Karpas-422 (cell line): Measurements from ENCODE around the gene ST6GAL1. TPM values are rescaled to one million over a fixed set of nuclear protein-coding genes. Genes with fewer than 3 reads are reported as not detected.

Experiments
- DNase-seq: peaks from one replicate; pipeline ENCODE4 v3.0.0-alpha.2; 2015
- H2AFZ ChIP-seq: fragments of 200-600 bp; sonication (generic); 2 replicates; pipeline ENCODE4 v1.6.1; 2014; ENCODE audit warnings: antibody characterized with exemption, low read length, mixed read lengths
- H3K27ac ChIP-seq: fragments of 200-600 bp; sonication (generic); 2 replicates; pipeline ENCODE4 v1.5.1; 2014; ENCODE audit warnings: mild to moderate bottlenecking, low read length, moderate library complexity
- H3K27me3 ChIP-seq: fragments of 200-600 bp; sonication (generic); 2 replicates; pipeline ENCODE4 v1.6.1; 2014; ENCODE audit warnings: low read length, mixed read lengths
- H3K36me3 ChIP-seq: fragments of 200-600 bp; sonication (generic); 2 replicates; pipeline ENCODE4 v1.6.1; 2014; ENCODE audit warnings: low read length, mixed read lengths; ENCODE audit not compliant: insufficient read depth
- H3K4me1 ChIP-seq: fragments of 200-600 bp; sonication (generic); 2 replicates; pipeline ENCODE4 v1.6.1; 2014; ENCODE audit warnings: mild to moderate bottlenecking, low read length, mixed read lengths
- H3K4me2 ChIP-seq: fragments of 200-600 bp; sonication (generic); 2 replicates; pipeline ENCODE4 v1.6.1; 2014; ENCODE audit warnings: low read length, low read depth, mild to moderate bottlenecking; ENCODE audit not compliant: poor library complexity, severe bottlenecking
- H3K4me3 ChIP-seq: fragments of 200-600 bp; sonication (generic); 2 replicates; pipeline ENCODE4 v1.5.1; 2014; ENCODE audit warnings: mild to moderate bottlenecking, antibody characterized with exemption, low read length, mixed read lengths
- H3K79me2 ChIP-seq: fragments of 200-600 bp; sonication (generic); 2 replicates; pipeline ENCODE4 v1.6.1; 2014; ENCODE audit warnings: mild to moderate bottlenecking, low read length, mixed read lengths
- H3K9ac ChIP-seq: fragments of 200-600 bp; sonication (generic); 2 replicates; pipeline ENCODE4 v1.6.0; 2014; ENCODE audit warnings: low read length
- H3K9me2 ChIP-seq: fragments of 200-600 bp; sonication (generic), shearing (Covaris generic); replicated peaks from 2 replicates; pipeline ENCODE4 v1.6.0; 2014; ENCODE audit warnings: mild to moderate bottlenecking, low read length, moderate library complexity; ENCODE audit not compliant: insufficient read depth
- H3K9me3 ChIP-seq: fragments of 300-700, 200-600 bp; sonication (generic); 2 replicates; pipeline ENCODE4 v1.6.1; 2014; ENCODE audit warnings: low read length, mixed read lengths
- H4K20me1 ChIP-seq: fragments of 200-600 bp; sonication (generic); 2 replicates; pipeline ENCODE4 v1.6.1; 2014; ENCODE audit warnings: mild to moderate bottlenecking, antibody characterized with exemption, low read length, low read depth; ENCODE audit not compliant: insufficient read depth
- total RNA-seq: library from RNA; depleted of rRNA; stranded (reverse); fragments of >200 nt; shearing (Covaris generic); gene quantifications from 2 replicates; pipeline ENCODE4 v1.2.3, GENCODE V29; 2014; ENCODE audit warnings: low replicate concordance

ST6GAL1 gene
- total RNA-seq, 1 experiment from 2014 or later, result 416 TPM

DNA sequence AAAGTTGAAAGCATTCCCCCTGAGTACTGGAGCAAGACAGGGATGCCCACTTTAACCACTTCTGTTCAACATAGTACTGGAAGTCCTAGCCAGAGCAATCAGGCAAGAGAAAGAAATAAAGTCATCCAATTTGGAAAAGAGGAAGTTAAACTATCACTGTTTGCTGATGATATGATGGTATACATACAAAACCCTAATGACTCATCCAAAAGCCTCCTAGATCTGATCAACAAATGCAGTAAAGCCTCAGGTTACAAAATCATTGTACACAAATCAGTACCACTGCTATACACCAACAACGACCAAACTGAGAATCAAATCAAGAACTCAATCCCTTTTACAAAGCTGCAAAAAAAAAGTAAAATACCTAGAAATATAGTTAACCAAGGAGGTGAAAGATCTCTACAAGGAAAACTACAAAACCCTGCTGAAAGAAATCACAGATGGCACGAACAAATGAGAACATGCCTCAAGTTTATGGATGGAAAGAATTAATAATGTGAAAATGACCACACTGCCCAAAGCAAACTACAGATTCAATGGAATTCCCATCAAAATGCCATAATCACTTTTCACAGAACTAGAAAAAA, 168.7 kb downstream of the ST6GAL1 start:
- Histone ChIP-seq H3K27me3 (no peaks in the 10 kb centered on the region), H3K4me1 (peaks cover 29% of the 10 kb centered on the region), H3K36me3 (peaks cover 9% of the 10 kb centered on the region), H3K4me3 (no peak overlapping the region), H3K9me3 (no peaks in the 10 kb centered on the region), H3K79me2 (peaks cover 5% of the 10 kb centered on the region; the same call in 1 of the 2 replicates), H3K27ac (no peak overlapping the region), H3K4me2 (no peak overlapping the region), H3K9me2 (no peaks in the 10 kb centered on the region), H3K9ac (no peak overlapping the region), H2AFZ (no peak overlapping the region), H4K20me1 (no peaks in the 10 kb centered on the region)
- no peak for DNase-seq

DNA sequence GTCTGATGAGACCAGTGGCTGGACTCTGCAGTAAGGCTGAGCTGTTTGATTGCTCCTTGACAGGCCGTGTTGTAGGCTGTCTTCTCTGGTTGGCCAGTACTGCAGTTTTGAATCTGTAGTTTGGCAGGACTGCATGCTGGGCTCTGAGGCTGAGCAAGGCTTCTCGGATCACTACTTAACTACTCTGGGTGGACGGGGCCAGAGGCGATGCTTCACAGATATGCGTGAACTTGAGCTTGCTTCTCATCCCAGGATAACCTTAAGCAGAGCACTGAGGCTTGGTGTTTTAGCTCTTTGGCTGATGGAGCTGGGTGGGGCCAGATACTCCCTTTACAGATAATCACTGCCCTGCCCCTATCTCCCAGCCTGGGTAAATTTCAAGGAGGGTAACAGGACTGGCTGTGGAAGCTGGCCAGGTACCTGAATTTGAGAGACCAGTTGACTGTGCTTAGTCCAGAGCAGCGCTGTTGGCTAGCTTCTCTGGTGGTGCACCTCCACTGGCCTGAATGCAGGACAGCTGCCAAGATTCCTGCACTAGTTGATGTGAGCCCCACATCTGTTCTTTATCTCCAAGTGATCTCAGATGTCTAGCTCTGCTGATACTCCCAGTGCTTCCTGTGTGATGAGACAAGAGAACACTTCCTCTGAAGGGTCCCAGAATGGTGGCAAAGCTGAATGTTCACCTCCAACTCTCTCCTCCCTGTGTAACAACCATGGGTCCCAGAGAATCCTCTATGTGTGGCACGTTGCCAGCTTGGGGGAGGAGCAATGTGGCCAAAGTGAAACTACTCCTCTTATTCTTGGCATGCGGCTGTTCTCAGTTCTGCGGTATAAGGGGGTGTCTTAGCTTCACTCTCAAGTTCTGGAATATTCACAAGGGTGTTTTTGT, 171.1 kb downstream of the ST6GAL1 start:
- DNase-seq, result peak; percentile 82
- Histone ChIP-seq H3K9me3 (no peaks in the 10 kb centered on the region), H3K9ac (peak overlapping the region; percentile 62), H3K4me1 (peaks cover 35% of the 10 kb centered on the region), H2AFZ (peak overlapping the region; percentile 57), H3K9me2 (no peaks in the 10 kb centered on the region), H4K20me1 (no peaks in the 10 kb centered on the region), H3K4me3 (peak overlapping the region; percentile 57), H3K4me2 (peak overlapping the region; percentile 77), H3K79me2 (peaks cover 5% of the 10 kb centered on the region; the same call in 1 of the 2 replicates), H3K36me3 (no peaks in the 10 kb centered on the region), H3K27me3 (no peaks in the 10 kb centered on the region), H3K27ac (peak overlapping the region; percentile 81)

DNA sequence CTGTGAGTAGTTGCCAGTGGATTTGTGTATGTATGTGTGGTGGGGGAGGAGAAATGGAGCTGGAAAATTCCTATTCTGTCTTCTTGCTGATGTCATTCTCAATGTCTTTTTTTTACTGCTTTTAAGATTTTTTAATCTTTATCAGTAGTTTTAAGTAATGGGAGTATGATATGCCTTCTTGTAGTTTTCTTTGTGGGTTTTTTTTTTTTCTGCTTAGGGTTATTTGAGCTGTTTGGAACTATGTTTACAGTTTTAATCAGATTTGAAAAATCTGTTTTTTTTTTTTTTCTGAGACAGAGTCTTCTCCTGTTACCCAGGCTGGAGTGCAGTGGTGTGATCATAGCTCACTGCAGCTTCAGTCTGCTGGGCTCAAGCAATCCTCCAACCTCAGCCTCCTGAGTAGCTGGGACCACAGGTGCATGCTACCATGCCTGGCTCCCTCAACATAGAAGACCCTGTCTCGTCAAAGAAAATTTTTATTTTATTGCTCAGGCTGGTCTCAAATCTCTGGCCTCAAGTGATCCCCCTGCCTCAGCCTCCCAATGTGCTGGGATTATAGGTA, 171.8 kb downstream of the ST6GAL1 start:
- peaks cover 5% of the 10 kb centered on the region; the same call in 1 of the 2 replicates for H3K79me2 ChIP-seq
- DNase-seq, result no peak
- peak overlapping the region; percentile 62 for H3K9ac ChIP-seq
- H2AFZ ChIP-seq, result peak overlapping the region; percentile 57
- peaks cover 35% of the 10 kb centered on the region for H3K4me1 ChIP-seq
- no peaks in the 10 kb centered on the region for H3K27me3 ChIP-seq
- no peaks in the 10 kb centered on the region for H3K9me3 ChIP-seq
- H3K27ac ChIP-seq, result peak overlapping the region; percentile 81
- H3K4me3 ChIP-seq, result peak overlapping the region; percentile 57
- no peaks in the 10 kb centered on the region for H4K20me1 ChIP-seq
- H3K36me3 ChIP-seq, result no peaks in the 10 kb centered on the region
- no peaks in the 10 kb centered on the region for H3K9me2 ChIP-seq
- peak overlapping the region; percentile 77 for H3K4me2 ChIP-seq

GRCh38 chr3:187103251-187103650, 172.9 kb downstream of the ST6GAL1 start:
- no peaks in the 10 kb centered on the region for H3K9me2 ChIP-seq

DNA sequence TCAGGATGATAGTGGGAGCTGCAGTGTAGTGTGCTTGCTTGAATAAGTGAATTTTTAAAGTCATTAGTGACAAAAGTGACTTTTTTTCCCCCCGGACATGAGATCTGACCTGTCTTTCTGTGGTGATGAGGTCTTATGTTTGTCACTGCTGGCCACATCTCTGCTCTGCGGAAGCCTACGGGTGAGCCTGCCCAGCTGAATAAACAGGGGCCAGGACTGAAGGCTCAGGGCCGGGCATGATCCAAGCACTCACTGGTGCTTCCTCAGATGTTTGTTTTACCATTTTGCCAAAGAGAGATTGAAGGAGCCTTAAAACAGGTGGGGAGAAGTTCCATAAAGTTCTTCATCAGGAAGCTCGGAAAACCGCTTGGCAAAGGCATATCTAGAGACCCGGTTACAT, 174.0 kb downstream of the ST6GAL1 start:
- DNase-seq, result no peak
- Histone ChIP-seq H3K36me3 (no peaks in the 10 kb centered on the region), H3K4me1 (peaks cover 31% of the 10 kb centered on the region), H2AFZ (no peak overlapping the region), H3K79me2 (peaks cover 5% of the 10 kb centered on the region; the same call in 1 of the 2 replicates), H3K27me3 (no peaks in the 10 kb centered on the region), H3K27ac (no peak overlapping the region), H3K4me3 (no peak overlapping the region), H4K20me1 (no peaks in the 10 kb centered on the region), H3K9me2 (no peaks in the 10 kb centered on the region), H3K4me2 (no peak overlapping the region), H3K9me3 (no peaks in the 10 kb centered on the region), H3K9ac (no peak overlapping the region)

More at GRCh38 chr3:187103251-187103650, 172.9 kb downstream of the ST6GAL1 start:
- H3K4me3 ChIP-seq, result no peak overlapping the region
- H3K9ac ChIP-seq, result no peak overlapping the region
- H4K20me1 ChIP-seq, result no peaks in the 10 kb centered on the region
- no peak for DNase-seq
- H3K79me2 ChIP-seq, result peaks cover 5% of the 10 kb centered on the region; the same call in 1 of the 2 replicates
- H3K36me3 ChIP-seq, result no peaks in the 10 kb centered on the region
- peaks cover 35% of the 10 kb centered on the region for H3K4me1 ChIP-seq
- no peak overlapping the region for H3K27ac ChIP-seq
- peak overlapping the region; percentile 77 for H3K4me2 ChIP-seq
- H2AFZ ChIP-seq, result no peak overlapping the region
- no peaks in the 10 kb centered on the region for H3K27me3 ChIP-seq
- no peaks in the 10 kb centered on the region for H3K9me3 ChIP-seq

DNA sequence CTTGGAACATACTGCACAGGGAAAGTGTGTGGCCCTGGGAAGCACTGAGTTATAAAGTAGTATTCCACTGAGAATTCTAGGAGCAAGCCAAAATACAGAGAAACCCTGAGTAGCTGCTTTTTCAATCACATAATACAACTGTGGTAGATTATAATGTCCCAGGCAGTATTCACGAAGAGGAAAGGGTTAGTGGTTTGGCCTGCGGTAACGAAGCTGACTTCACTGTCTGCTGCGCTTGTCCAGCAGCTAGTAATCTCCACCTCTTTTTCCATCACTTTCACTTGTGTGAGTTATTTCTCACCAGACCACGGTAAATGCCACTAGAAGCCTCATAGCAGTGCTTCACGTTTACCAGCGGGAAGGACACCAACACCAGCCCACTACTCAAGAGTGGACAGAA, 174.6 kb downstream of the ST6GAL1 start:
- Histone ChIP-seq H3K4me3 (no peak overlapping the region), H3K4me2 (no peak overlapping the region), H3K9me3 (no peaks in the 10 kb centered on the region), H3K36me3 (no peaks in the 10 kb centered on the region), H2AFZ (no peak overlapping the region), H3K79me2 (peaks cover 5% of the 10 kb centered on the region; the same call in 1 of the 2 replicates), H3K9ac (no peak overlapping the region), H3K4me1 (peaks cover 31% of the 10 kb centered on the region), H4K20me1 (no peaks in the 10 kb centered on the region), H3K27ac (no peak overlapping the region), H3K9me2 (no peaks in the 10 kb centered on the region), H3K27me3 (no peaks in the 10 kb centered on the region)
- DNase-seq, result no peak

GRCh38 chr3:187105700-187106099, 175.4 kb downstream of the ST6GAL1 start:
- Histone ChIP-seq H4K20me1 (no peaks in the 10 kb centered on the region), H3K4me2 (no peak overlapping the region), H2AFZ (no peak overlapping the region), H3K79me2 (peaks cover 5% of the 10 kb centered on the region; the same call in 1 of the 2 replicates), H3K27me3 (no peaks in the 10 kb centered on the region), H3K36me3 (no peaks in the 10 kb centered on the region), H3K9me3 (no peaks in the 10 kb centered on the region), H3K9ac (no peak overlapping the region), H3K9me2 (no peaks in the 10 kb centered on the region), H3K4me3 (no peak overlapping the region), H3K4me1 (peaks cover 31% of the 10 kb centered on the region), H3K27ac (no peak overlapping the region)
- no peak for DNase-seq

DNA sequence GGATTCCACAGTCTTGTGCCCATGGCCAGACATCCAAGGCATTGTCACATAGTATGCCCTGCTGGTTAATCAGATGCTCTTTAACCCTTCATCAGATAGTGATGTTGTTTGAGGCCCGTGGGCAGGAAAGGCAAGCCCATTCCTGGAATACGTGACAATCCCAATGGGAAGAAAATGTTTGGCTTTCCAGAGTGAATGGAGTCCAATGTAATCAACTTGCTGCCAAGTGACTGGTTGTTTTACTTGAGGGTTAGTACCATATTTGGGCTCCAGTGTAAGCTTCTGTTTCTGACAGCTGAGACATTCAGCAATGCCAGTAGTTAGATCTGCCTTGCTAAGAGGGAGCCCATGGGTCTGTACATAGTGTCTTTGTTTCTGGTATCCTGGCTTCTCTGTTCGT, 177.7 kb downstream of the ST6GAL1 start:
- no peaks in the 10 kb centered on the region for H4K20me1 ChIP-seq
- peaks cover 5% of the 10 kb centered on the region; the same call in 1 of the 2 replicates for H3K79me2 ChIP-seq
- peaks cover 14% of the 10 kb centered on the region for H3K4me1 ChIP-seq
- H3K27ac ChIP-seq, result no peak overlapping the region
- H3K9ac ChIP-seq, result no peak overlapping the region
- H3K4me2 ChIP-seq, result no peak overlapping the region
- no peak for DNase-seq
- H3K27me3 ChIP-seq, result no peaks in the 10 kb centered on the region
- H3K9me3 ChIP-seq, result no peaks in the 10 kb centered on the region
- no peak overlapping the region for H3K4me3 ChIP-seq
- no peaks in the 10 kb centered on the region for H3K36me3 ChIP-seq
- H3K9me2 ChIP-seq, result no peaks in the 10 kb centered on the region
- no peak overlapping the region for H2AFZ ChIP-seq
